Progenitor cell of endocrine pancreas (in vitro differentiated cells): ENCODE results near the gene SCO1. TPM values are rescaled to one million over a fixed set of nuclear protein-coding genes. Genes with fewer than 3 reads are reported as not detected.

ENCODE experiments used
- DNase-seq: peaks from one replicate; pipeline ENCODE4 v3.0.0; 2021; ENCODE audit warnings: low spot score; ENCODE audit not compliant: unreplicated experiment
- H3K27ac Mint-ChIP-seq: 2 replicates; pipeline ENCODE4 v1.8.0; 2021; ENCODE audit warnings: mild to moderate bottlenecking, moderate library complexity, mixed read lengths
- H3K27me3 Mint-ChIP-seq: 2 replicates; pipeline ENCODE4 v1.8.0; 2021; ENCODE audit warnings: mixed read lengths
- H3K36me3 Mint-ChIP-seq: 2 replicates; pipeline ENCODE4 v1.8.0; 2022; ENCODE audit warnings: mixed read lengths; ENCODE audit not compliant: insufficient read depth
- H3K4me1 Mint-ChIP-seq: 2 replicates; pipeline ENCODE4 v1.8.0; 2021; ENCODE audit warnings: low read depth, mixed read lengths
- H3K4me3 Mint-ChIP-seq: 2 replicates; pipeline ENCODE4 v1.8.0; 2021; ENCODE audit warnings: low read depth, mild to moderate bottlenecking, moderate library complexity, mixed read lengths
- H3K9me3 Mint-ChIP-seq: 2 replicates; pipeline ENCODE4 v1.8.0; 2021; ENCODE audit warnings: low read depth, mixed read lengths
- long read RNA-seq: library from polyadenylated mRNA; unstranded; transcript quantifications from one replicate; pipeline ENCODE4 v2.0.0, GENCODE V29; 2020
- total RNA-seq: library from RNA; stranded (reverse); gene quantifications from 2 replicates; pipeline ENCODE4 v1.2.1, GENCODE V29; 2021
- TF ChIP-seq, protein P1 (sequence below): fragments of 200-600 bp; sonication (generic); IDR thresholded peaks from one replicate; pipeline ENCODE4 v1.5.0; 2021; ENCODE audit warnings: antibody characterized with exemption, mild to moderate bottlenecking; ENCODE audit not compliant: unreplicated experiment

SCO1 gene
- 29.0 and 30.0 TPM in 2 replicates for total RNA-seq
- long read RNA-seq, full-length matches to known transcripts = 162 of 166 reads
- long read RNA-seq, partial matches to known transcripts = 0 of 166 reads
- long read RNA-seq, other reads (novel, unspliced or antisense) = 4 of 166 reads

DNA sequence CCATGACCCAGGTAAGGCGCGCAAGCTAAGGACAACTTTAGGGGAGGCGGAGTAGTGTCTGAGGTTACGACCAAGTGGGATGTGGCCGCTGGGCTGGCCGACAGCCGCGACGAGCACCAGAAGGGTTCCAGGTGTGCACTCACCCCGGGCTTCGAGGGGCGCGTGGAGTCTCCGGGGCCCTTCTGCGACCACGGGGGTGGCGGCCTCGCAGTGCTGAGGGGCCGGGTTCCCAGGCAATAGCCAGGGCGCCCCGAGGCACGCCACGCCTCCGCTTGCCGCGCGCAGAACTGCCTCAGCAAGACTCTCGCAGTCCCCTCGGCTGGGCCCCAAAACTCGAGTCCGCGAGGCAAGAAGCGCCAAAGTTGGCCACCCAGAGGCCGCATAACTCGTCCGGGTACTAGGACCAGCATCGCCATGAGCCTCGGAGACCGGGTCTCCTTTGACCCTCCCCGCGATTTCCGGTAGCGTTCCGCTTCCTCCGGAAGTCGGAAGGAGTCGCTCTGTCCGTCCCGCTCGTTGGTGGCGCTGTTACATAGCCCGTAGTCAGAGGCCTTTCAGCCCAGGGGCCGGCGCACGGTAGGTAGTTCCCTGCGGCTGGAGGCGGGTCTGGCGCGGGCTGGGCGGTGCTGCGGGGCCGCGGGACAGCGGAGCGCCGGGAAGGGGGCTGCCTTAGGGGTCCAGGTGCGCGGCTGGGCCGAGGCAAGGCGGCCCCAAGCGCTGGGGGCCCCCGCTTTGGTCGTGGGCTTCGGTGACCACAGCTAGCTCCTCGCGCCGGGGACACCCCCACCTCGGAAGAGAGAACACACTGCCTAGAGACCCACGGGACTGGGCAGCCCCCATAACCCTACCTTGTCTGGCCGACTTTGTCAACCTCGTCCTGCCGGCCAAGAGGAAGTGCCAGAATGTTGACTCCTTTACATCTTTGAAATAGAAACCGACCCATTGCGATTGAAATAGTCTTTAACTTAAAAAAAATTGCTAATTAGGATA lies at the start of gene SCO1, which contains the start of gene ADPRM:
TSS of gene SCO1 (minus strand) at position 442 of the 990 bp plus-strand sequence. CDS start at position 416, 26 bp downstream.
TSS of gene ADPRM (plus strand) at position 503 of the 990 bp plus-strand sequence. CDS start 7,333 bp downstream, outside the sequence.
- H3K4me3 Mint-ChIP-seq = peak within 1 kb of the TSS; percentile 88
- H3K4me1 Mint-ChIP-seq = peaks cover 19% of the 10 kb centered on the region
- peaks cover 4% of the 10 kb centered on the region for H3K36me3 Mint-ChIP-seq
- DNase-seq = peak; percentile 83
- peak within 1 kb of the TSS; percentile 96 for H3K27ac Mint-ChIP-seq
- H3K9me3 Mint-ChIP-seq = no peaks in the 10 kb centered on the region
- H3K27me3 Mint-ChIP-seq = no peaks in the 10 kb centered on the region
- TF ChIP-seq, protein P1, sequence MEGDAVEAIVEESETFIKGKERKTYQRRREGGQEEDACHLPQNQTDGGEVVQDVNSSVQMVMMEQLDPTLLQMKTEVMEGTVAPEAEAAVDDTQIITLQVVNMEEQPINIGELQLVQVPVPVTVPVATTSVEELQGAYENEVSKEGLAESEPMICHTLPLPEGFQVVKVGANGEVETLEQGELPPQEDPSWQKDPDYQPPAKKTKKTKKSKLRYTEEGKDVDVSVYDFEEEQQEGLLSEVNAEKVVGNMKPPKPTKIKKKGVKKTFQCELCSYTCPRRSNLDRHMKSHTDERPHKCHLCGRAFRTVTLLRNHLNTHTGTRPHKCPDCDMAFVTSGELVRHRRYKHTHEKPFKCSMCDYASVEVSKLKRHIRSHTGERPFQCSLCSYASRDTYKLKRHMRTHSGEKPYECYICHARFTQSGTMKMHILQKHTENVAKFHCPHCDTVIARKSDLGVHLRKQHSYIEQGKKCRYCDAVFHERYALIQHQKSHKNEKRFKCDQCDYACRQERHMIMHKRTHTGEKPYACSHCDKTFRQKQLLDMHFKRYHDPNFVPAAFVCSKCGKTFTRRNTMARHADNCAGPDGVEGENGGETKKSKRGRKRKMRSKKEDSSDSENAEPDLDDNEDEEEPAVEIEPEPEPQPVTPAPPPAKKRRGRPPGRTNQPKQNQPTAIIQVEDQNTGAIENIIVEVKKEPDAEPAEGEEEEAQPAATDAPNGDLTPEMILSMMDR = peak; percentile 56

DNA sequence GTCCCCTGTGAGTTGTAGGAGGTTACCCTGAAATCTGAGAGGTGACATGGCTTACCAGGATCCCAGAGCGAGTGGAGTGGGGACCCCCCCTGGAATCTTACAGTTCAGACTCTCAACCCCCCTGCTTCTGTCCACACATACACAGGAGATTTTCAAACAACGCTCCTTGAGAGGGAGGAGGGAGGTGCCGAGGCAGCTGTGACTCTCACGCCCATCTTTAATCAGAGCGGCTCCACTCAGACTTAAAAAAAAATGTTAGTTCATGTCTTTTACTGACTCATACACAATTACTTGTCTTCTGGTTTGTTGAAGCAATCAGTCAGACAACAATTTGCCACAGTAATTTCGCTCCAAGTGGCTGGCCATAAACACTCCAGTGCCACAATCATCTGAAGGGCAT lies 47.9 kb upstream of the SCO1 start:
- H3K9me3 Mint-ChIP-seq = no peaks in the 10 kb centered on the region
- H3K4me1 Mint-ChIP-seq = peaks cover 15% of the 10 kb centered on the region
- no peak for DNase-seq
- H3K27ac Mint-ChIP-seq = peak overlapping the region; percentile 58
- H3K27me3 Mint-ChIP-seq = peaks cover 70% of the 10 kb centered on the region
- TF ChIP-seq, protein P1 = no peak
- H3K4me3 Mint-ChIP-seq = no peak overlapping the region
- peaks cover 2% of the 10 kb centered on the region for H3K36me3 Mint-ChIP-seq

DNA sequence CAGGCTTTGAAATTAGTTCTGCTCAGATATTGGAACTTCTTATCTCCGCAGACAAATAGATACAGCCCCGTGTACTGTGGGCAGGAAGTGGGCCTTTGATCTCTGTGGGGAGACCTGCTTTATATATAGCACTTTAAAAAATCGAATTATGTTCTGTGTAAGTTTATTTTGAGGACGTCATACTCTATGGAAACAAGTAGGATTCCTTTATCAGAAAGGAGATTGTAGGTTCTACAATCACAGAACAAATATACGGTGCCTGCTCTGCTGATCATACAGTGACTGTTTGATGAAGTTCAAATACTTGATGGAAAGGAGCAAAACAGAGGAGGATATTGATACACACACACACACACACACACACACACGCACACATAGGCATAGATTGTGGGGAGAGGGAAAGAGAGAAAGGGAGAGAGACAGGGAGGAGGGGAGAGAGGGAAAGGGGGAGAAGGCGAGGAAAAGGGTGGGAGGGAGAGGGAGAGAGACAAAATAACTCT lies 47.2 kb upstream of the SCO1 start:
- Mint-ChIP-seq H3K9me3 (no peaks in the 10 kb centered on the region), H3K4me3 (no peak overlapping the region), H3K36me3 (peaks cover 2% of the 10 kb centered on the region), H3K4me1 (peaks cover 15% of the 10 kb centered on the region), H3K27me3 (peaks cover 69% of the 10 kb centered on the region), H3K27ac (no peak overlapping the region)
- TF ChIP-seq, protein P1 = no peak
- DNase-seq = no peak

DNA sequence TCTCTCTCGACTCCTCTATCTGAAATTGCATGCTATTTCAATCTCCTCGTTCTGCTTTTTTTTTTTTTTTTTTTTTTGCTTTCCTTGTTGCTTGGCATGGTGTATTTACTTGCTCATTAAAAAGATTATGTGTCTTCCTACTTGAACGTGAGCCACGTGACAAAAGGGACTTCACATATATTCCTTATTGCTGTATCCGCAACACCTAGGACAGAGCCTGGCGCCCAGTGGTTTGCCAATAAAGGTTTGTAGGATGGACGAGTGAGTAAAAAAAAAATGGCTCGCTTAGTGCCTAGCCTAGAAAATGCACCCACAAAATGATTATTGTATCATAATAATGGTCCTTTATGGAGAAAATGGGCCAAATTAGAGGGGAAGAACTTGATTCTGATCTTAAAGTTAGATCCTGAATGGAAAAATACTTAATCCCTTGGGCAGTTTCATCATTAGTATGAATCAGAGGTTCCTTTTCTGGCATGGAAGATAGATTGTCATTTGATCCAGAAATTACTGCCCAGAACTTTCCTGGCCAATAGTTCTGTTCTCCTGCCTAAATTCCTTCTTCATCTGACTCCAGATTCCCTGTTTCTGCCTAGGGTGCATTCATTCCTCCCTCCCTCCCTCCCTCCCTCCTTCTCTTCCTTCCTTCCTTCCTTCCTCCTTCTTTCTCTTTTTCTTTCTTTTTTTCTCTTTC lies 46.1 kb upstream of the SCO1 start:
- Mint-ChIP-seq H3K4me1 (peaks cover 10% of the 10 kb centered on the region), H3K27me3 (peaks cover 68% of the 10 kb centered on the region), H3K36me3 (peaks cover 2% of the 10 kb centered on the region), H3K9me3 (no peaks in the 10 kb centered on the region), H3K4me3 (no peak overlapping the region), H3K27ac (no peak overlapping the region)
- TF ChIP-seq, protein P1 = no peak
- DNase-seq = no peak

DNA sequence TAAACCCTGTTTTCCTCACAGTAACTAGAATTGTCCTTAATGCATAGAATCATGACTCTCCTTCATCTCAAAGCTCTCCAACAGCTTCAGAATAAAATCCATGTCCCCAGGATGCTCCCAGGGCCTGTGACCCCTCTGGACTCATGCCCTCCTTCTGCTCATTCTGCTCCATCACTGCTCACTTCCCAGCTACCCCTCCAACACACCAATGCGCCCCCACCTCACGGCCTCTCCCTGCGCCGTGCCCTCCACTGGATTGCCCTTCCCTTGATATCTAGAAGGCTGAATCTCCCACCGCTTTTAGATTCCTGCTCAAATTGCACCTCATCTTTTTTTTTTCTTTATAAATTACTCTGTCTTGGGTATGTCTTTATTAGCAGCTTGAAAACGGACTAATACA lies 45.1 kb upstream of the SCO1 start:
- TF ChIP-seq, protein P1 = no peak
- Mint-ChIP-seq H3K9me3 (no peaks in the 10 kb centered on the region), H3K4me1 (peaks cover 10% of the 10 kb centered on the region), H3K27me3 (peaks cover 66% of the 10 kb centered on the region), H3K27ac (no peak overlapping the region), H3K36me3 (peaks cover 2% of the 10 kb centered on the region), H3K4me3 (no peak overlapping the region)
- no peak for DNase-seq
